ENCODE results near the gene TEX35. TPM values are rescaled to one million over a fixed set of nuclear protein-coding genes. Genes with fewer than 3 reads are reported as not detected.

TEX35 gene
- polyA plus RNA-seq, 1 donor (not counting 4 experiments of a cell fraction or from before 2014, with no cell fraction given), result 0.18 TPM

DNA sequence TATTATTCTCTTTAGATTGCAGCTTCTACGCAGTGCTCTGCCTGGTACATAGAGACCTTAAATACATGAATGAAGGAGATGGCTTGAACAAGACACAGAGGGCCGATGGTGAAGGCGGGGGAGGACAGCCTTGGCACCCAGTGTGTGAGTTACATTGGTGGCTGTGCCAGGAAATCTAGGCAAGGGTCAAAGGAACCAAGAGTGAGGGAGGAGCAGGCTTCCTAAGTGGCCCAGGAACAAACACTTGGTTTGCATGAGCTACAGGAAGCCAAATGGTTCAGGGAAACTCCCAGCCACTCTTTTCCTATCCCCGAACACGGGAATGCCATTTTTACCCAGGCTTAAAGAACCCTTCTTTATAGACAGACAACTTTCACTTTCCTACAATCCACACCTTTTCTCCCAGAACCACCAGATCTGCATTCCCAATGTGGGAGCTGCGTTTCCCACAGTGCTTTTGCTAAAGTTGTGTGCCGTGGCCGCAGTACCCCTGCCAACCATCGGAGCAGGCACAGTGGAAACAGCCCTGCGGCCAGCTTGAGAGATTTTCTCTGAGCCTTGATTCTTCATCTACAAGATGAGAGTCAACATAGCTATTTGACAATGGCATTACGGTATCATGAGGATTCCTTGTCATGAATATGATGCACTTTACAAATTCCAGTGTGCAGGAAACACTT lies 12.7 kb upstream of the TEX35 start:
- Histone ChIP-seq H3K27ac (ENCODE audit: control insufficient read depth, insufficient read depth, low read length) (no peak overlapping the region), H3K9ac (ENCODE audit: control insufficient read depth, extremely low read depth, insufficient read depth, low read length) (no peak overlapping the region), H3K79me2 (ENCODE audit: control insufficient read depth, insufficient read depth, low read length) (no peaks in the 10 kb centered on the region), H3K4me3 (ENCODE audit: control insufficient read depth in 2 of 3, extremely low read depth in 1 of 3, insufficient read depth in 2 of 3, low read depth in 1 of 3, low read length in 3 of 3) (no peak overlapping the region), H3K9me1 (ENCODE audit: control insufficient read depth, extremely low read depth, insufficient read depth, low read length) (no peaks in the 10 kb centered on the region), H3K4me2 (ENCODE audit: control insufficient read depth, extremely low read depth, insufficient read depth, low read depth, low read length) (no peak overlapping the region), H3K27me3 (ENCODE audit: control insufficient read depth, extremely low read depth, insufficient read depth, low read length) (no peaks in the 10 kb centered on the region), H3K36me3 (ENCODE audit: control insufficient read depth in 2 of 2, extremely low read depth in 1 of 2, insufficient read depth in 2 of 2, low read length in 2 of 2) (no peaks in the 10 kb centered on the region), H4K20me1 (ENCODE audit: control insufficient read depth, extremely low read depth, insufficient read depth, low read length) (no peaks in the 10 kb centered on the region), H3K4me1 (ENCODE audit: control insufficient read depth, extremely low read depth, insufficient read depth, low read length) (peaks cover 2% of the 10 kb centered on the region), H2AFZ (ENCODE audit: control insufficient read depth, low read length) (no peak overlapping the region), H3K9me3 (ENCODE audit: control insufficient read depth, low read depth, low read length) (no peaks in the 10 kb centered on the region)
- TF ChIP-seq, protein P1, sequence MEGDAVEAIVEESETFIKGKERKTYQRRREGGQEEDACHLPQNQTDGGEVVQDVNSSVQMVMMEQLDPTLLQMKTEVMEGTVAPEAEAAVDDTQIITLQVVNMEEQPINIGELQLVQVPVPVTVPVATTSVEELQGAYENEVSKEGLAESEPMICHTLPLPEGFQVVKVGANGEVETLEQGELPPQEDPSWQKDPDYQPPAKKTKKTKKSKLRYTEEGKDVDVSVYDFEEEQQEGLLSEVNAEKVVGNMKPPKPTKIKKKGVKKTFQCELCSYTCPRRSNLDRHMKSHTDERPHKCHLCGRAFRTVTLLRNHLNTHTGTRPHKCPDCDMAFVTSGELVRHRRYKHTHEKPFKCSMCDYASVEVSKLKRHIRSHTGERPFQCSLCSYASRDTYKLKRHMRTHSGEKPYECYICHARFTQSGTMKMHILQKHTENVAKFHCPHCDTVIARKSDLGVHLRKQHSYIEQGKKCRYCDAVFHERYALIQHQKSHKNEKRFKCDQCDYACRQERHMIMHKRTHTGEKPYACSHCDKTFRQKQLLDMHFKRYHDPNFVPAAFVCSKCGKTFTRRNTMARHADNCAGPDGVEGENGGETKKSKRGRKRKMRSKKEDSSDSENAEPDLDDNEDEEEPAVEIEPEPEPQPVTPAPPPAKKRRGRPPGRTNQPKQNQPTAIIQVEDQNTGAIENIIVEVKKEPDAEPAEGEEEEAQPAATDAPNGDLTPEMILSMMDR (optimal IDR thresholded peaks at IDR 0.05 in 1 of 3, IDR thresholded peaks at IDR 0.05 in 1 of 3, conservative IDR thresholded peaks at IDR 0.05 in 1 of 3; ENCODE audit: extremely low read depth in 1 of 3, insufficient read depth in 2 of 3, low read length in 3 of 3), result peak in 2 of 3 experiments; percentile 27 to 38
- no peak for TF ChIP-seq EZH2 (IDR thresholded peaks at IDR 0.05; ENCODE audit: low read length)
- no peak for DNase-seq (ENCODE audit: low read depth, low spot score)
- no peak for FAIRE-seq
- dilution Hi-C loops (cut with MboI; ENCODE audit: extremely low pct_ligation_motif_present, low sequenced_read_pairs), result no loop called here

DNA sequence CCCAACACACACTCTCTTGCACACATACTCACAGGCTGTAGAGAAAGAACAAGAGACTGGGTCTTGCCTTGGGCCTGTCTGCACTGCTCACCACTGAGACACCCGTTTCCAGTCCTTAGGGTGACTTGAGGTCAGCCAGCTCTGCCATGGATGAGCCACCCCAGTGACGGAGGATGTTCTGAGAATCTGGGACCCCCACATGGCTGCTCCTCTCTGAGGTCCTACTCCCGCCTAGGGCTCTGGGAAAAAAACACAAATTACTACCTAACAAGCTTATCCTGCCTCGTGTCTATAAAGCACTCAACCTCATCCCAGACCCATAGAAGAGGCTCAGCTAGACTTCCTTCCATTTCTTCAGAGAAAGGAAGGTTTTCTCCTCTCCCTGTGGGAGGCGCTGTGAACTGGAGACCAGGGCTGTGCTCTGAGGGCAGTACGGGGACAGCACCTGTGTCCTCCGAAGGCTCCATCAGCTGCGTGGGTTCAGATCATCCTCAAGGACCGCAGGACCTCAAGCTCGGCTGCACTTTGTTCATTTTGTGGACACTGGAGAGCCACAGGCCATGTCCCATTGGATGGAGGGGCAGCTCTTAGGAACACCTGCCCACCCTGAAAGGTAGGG lies 11.9 kb upstream of the TEX35 start:
- Histone ChIP-seq H3K9me3 (ENCODE audit: control insufficient read depth, low read depth, low read length) (no peaks in the 10 kb centered on the region), H3K9me1 (ENCODE audit: control insufficient read depth, extremely low read depth, insufficient read depth, low read length) (no peaks in the 10 kb centered on the region), H4K20me1 (ENCODE audit: control insufficient read depth, extremely low read depth, insufficient read depth, low read length) (no peaks in the 10 kb centered on the region), H2AFZ (ENCODE audit: control insufficient read depth, low read length) (no peak overlapping the region), H3K9ac (ENCODE audit: control insufficient read depth, extremely low read depth, insufficient read depth, low read length) (no peak overlapping the region), H3K36me3 (ENCODE audit: control insufficient read depth in 2 of 2, extremely low read depth in 1 of 2, insufficient read depth in 2 of 2, low read length in 2 of 2) (no peaks in the 10 kb centered on the region), H3K4me1 (ENCODE audit: control insufficient read depth, extremely low read depth, insufficient read depth, low read length) (peaks cover 2% of the 10 kb centered on the region), H3K4me3 (ENCODE audit: control insufficient read depth in 2 of 3, extremely low read depth in 1 of 3, insufficient read depth in 2 of 3, low read depth in 1 of 3, low read length in 3 of 3) (no peak overlapping the region), H3K27me3 (ENCODE audit: control insufficient read depth, extremely low read depth, insufficient read depth, low read length) (no peaks in the 10 kb centered on the region), H3K27ac (ENCODE audit: control insufficient read depth, insufficient read depth, low read length) (no peak overlapping the region), H3K79me2 (ENCODE audit: control insufficient read depth, insufficient read depth, low read length) (no peaks in the 10 kb centered on the region), H3K4me2 (ENCODE audit: control insufficient read depth, extremely low read depth, insufficient read depth, low read depth, low read length) (no peak overlapping the region)
- no peak for TF ChIP-seq EZH2 (IDR thresholded peaks at IDR 0.05; ENCODE audit: low read length)
- TF ChIP-seq, protein P1 (optimal IDR thresholded peaks at IDR 0.05 in 1 of 3, IDR thresholded peaks at IDR 0.05 in 1 of 3, conservative IDR thresholded peaks at IDR 0.05 in 1 of 3; ENCODE audit: extremely low read depth in 1 of 3, insufficient read depth in 2 of 3, low read length in 3 of 3), result no peak
- no peak for DNase-seq (ENCODE audit: low read depth, low spot score)
- dilution Hi-C loops (cut with MboI; ENCODE audit: extremely low pct_ligation_motif_present, low sequenced_read_pairs), result no loop called here
- no peak for FAIRE-seq
